GM12874 (cell line): ENCODE measurements around the gene HNRNPA1.

ENCODE experiments used
- TF ChIP-seq, protein P1 (sequence below): IDR thresholded peaks from 2 replicates; pipeline ENCODE4 v1.5.1; 2011; ENCODE audit warnings: low read depth, mild to moderate bottlenecking, control low read depth, low read length, moderate library complexity; ENCODE audit not compliant: insufficient read depth

Gene HNRNPA1

DNA sequence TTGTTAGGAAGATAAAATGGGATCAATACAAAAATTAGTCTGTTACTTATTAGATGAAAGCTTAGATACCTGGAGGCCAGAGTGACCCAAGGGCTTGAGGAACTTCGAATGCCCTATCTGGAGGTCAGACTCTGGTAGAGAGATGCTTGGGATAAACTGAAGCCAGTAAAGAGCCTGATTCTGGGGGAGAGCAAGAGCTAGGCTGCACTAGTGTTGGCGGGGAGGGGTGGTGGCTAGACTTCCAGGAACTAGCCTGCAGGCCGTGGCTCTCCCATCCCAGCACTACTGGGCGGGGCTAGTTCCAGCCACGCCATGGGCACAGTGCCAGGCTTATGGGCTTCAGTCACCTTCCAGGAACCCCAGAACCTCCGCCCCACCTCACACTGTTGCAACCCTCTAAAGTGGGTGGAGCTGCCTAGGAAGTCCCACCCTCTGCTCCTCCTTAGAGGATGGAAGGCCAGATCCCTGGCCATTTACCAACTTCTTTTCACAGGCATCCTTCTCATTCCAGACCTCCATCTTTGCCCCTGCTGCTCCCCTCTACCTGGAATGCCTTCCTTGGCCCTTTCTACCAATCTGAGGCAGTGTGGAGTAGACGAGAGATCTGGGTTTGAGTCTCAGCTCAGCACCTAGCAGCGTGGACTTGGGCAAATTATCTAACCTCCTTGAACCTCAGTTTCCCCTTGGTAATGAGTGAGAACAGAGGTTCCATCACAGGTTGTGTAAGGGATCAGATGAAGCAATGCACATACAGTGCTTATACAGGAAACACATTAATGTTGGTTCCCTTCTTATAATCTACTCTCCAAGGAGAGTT, 26.6 kb downstream of the HNRNPA1 start:
- TF ChIP-seq, protein P1, sequence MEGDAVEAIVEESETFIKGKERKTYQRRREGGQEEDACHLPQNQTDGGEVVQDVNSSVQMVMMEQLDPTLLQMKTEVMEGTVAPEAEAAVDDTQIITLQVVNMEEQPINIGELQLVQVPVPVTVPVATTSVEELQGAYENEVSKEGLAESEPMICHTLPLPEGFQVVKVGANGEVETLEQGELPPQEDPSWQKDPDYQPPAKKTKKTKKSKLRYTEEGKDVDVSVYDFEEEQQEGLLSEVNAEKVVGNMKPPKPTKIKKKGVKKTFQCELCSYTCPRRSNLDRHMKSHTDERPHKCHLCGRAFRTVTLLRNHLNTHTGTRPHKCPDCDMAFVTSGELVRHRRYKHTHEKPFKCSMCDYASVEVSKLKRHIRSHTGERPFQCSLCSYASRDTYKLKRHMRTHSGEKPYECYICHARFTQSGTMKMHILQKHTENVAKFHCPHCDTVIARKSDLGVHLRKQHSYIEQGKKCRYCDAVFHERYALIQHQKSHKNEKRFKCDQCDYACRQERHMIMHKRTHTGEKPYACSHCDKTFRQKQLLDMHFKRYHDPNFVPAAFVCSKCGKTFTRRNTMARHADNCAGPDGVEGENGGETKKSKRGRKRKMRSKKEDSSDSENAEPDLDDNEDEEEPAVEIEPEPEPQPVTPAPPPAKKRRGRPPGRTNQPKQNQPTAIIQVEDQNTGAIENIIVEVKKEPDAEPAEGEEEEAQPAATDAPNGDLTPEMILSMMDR: no peak

DNA sequence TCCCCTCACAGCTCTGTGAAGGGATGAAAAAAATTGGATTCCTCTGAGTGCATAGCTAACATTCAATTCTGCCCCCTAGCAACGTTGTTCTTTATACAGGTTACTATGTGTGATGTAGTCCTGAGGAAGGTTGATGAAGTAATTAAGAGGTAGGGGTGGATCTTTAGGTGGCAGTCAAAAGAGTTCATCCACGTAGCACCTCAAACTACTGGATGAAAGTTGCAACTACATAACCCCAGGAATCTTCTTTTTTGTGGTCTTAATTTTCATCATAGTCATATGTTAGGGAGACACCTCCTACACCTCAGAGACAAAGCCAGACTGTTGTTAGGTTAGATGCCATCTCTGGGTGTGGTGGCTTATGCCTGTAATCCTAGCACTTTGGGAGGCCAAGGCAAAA, 30.5 kb downstream of the HNRNPA1 start:
- TF ChIP-seq, protein P1: no peak

DNA sequence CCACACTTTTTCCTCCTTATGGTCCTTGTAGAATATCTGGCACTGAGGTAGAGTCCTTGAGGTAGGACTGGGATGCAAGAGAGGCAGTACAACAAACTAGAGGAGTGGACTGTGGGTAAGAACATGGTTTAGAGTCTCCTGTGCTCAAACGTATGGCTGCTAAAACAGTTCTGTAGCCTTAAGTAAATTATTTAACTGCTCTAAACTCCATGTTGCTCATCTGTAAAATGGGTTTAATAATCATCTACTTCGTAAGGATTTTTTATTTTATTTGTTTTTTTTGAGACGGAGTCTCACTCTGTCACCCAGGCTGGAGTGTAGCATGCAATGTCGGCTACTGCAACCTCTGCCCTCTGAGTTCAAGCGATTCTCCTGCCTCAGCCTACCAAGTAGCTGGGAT, 40.8 kb downstream of the HNRNPA1 start:
- TF ChIP-seq, protein P1: no peak

DNA sequence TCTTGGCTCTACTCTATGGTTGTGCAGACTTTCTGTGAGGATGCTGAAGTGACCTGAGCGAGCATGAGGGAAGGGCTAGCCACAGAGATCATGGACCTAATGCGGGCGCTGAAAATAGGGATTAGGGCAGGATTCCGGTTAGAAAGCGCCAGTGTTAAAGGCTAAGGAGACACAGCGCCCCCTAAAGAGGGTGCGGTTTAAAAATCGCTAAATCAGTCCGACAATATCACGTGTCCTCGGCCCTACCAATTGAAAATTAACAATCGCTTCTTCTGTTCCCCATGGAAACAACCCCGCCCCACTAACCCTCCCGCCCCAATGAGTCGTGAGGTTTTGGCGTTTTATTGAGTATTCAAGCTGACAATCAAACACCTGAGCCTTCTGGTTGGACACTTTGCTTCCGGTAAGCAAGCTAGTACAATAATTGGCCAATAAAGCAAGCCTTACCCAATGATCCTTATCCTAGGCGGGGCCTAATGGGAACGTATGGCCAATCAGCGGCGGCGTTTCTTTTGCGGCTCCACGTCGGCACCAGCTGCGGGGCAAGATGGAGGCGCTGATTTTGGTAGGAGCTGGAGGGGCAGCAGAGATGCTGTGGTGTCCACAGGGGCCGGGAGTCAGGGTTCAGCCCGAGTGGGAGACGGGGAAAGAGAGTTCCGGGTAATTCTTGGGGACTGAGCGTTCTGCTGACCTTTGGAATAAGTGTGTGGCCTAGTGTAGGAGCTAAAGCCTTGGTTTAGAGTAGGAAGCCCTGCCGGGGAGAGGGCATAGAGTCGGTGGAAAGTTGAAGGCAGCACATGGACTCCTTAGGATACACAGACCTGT, 44.3 kb downstream of the HNRNPA1 start, which contains the start of gene COPZ1:
Gene COPZ1 (plus strand): TSS at position 515 of the 825 bp plus-strand sequence. CDS start 33 bp downstream, at position 548.
- TF ChIP-seq, protein P1: peak; percentile 85

DNA sequence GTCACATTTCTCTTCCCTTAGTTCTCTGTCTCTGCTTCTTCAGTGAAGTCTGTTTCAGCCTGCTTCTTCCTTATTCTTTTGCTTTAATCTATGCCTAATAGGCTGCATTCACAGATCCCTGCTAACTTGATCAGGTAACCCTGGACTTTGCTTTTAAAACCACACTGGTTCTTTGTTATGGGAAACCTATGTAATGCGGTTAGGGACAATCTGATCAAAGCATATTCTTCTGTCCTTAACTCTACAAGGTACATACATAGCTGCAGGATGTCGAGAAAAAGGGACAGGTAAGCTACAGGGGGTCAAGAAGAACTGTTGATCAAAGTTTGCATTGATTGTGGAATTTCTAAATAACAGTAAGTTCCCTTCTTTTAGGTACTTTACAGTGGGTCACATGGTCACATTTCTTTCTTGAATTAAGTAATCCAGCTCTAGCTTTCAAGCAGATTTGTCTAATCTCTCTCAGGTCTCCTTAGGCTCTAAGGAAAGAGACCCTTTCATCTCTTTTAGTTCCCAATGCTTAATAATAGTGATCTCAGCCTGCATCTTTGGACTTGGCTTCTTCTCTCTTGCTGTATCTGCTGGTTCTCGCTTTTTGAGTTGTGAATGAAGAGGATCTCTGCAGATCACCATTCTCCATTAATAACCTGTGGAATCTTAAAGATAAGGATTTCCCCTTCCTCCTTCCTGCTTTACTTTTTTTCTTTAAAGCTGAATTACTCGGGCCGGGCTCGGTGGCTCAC, 48.2 kb downstream of the HNRNPA1 start:
- TF ChIP-seq, protein P1: no peak

DNA sequence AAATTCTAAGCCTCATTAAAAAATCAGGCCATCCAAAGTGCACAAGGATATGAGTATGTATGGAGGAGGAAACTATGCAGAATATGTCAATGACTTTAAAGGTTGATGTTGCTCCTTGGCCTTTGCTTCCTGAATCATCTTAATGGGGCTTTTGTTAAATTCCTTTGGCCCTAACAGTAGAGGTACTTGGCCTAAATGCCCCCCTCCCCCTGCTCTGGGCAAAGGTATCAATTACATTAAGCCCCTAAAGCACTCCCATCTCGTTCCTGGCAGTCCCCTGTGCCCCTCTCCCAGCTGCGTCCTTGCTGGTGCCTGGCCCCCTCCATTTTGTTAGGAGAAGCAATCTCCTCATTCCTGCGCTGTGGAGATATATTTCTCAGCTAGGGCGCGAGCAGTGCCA, 49.2 kb downstream of the HNRNPA1 start:
- TF ChIP-seq, protein P1: no peak

DNA sequence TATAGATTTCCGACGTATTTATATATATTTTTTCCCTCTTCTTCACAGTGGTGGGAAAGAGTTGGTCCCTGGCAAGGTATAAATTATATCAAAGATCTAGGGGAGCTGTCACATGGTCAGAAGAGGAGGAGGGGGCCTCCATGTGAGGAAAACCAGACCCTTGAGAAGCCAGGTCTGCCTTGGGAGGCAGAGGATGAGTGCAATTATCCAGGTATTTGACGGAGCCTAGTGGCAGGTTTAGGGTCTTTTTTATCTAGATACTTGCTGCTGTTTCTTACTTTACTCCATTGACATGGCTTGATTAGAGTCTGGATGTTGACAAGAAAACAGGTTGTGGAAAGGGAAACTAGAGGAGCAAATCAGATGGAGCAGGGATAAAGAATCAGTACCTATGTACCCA, 49.9 kb downstream of the HNRNPA1 start:
- TF ChIP-seq, protein P1: no peak
